Nephron (organoid): ENCODE measurements around the gene RNF111.
A peak's percentile ranks its signal among the peaks of the same experiment; 100 is the strongest.

Source experiments
- H3K27ac Mint-ChIP-seq, 3 experiments: 2 replicates each; pipeline ENCODE4 v1.8.0; 2020; ENCODE audit warnings: mixed read lengths in 3 of 3, mild to moderate bottlenecking in 2 of 3, moderate library complexity in 1 of 3
- H3K27me3 Mint-ChIP-seq: 2 replicates; pipeline ENCODE4 v1.8.0; 2021; ENCODE audit warnings: low read depth, mild to moderate bottlenecking, moderate library complexity, mixed read lengths
- H3K36me3 Mint-ChIP-seq: 2 replicates; pipeline ENCODE4 v1.8.0; 2020; ENCODE audit warnings: low read depth, mixed read lengths
- H3K4me1 Mint-ChIP-seq: 2 replicates; pipeline ENCODE4 v1.8.0; 2020; ENCODE audit warnings: mixed read lengths
- H3K4me3 Mint-ChIP-seq, 3 experiments: 2 replicates each; pipeline ENCODE4 v1.8.0; 2020; ENCODE audit warnings: mild to moderate bottlenecking in 3 of 3, mixed read lengths in 3 of 3, moderate library complexity in 2 of 3
- H3K9me3 Mint-ChIP-seq: 2 replicates; pipeline ENCODE4 v1.8.0; 2020; ENCODE audit warnings: mixed read lengths
- CTCF ChIP-seq, 3 experiments: fragments of 200-600 bp; sonication (generic); IDR thresholded peaks; one replicate each; pipeline ENCODE4 v1.5.0; 2021; ENCODE audit warnings: antibody characterized with exemption in 3 of 3; ENCODE audit not compliant: unreplicated experiment in 3 of 3

The RNF111 gene

GRCh38 chr15:59104912-59105732 lies 117.7 kb downstream of the RNF111 start, which contains the start of gene CCNB2:
Gene CCNB2, plus strand, starts transcription at chr15:59105146. Its CDS starts 123 bp downstream, at chr15:59105269.
- H3K9me3 Mint-ChIP-seq: no peaks in the 10 kb centered on the region
- peak within 1 kb of the TSS; percentile 90 to 94 (median 92) for H3K4me3 Mint-ChIP-seq
- peak within 1 kb of the TSS; percentile 97 to 99 (median 98) for H3K27ac Mint-ChIP-seq

GRCh38 chr15:59105854-59106253 lies 118.4 kb downstream of the RNF111 start:
- H3K27ac Mint-ChIP-seq: peak overlapping the region; percentile 97 to 99 (median 98)
- H3K4me3 Mint-ChIP-seq: peak overlapping the region; percentile 90 to 94 (median 92)
- H3K4me1 Mint-ChIP-seq: peaks cover 13% of the 10 kb centered on the region
- no peaks in the 10 kb centered on the region for H3K9me3 Mint-ChIP-seq
- no peaks in the 10 kb centered on the region for H3K27me3 Mint-ChIP-seq
- TF ChIP-seq CTCF (IDR thresholded peaks at IDR 0.05; ENCODE audit: unreplicated experiment in 3 of 3): no peak
- H3K36me3 Mint-ChIP-seq: peaks cover 26% of the 10 kb centered on the region

More at GRCh38 chr15:59104912-59105732, 117.7 kb downstream of the RNF111 start, which contains the start of gene CCNB2:
- Mint-ChIP-seq H3K27me3 (no peaks in the 10 kb centered on the region), H3K36me3 (peaks cover 26% of the 10 kb centered on the region), H3K4me1 (peaks cover 13% of the 10 kb centered on the region)
- TF ChIP-seq CTCF (IDR thresholded peaks at IDR 0.05; ENCODE audit: unreplicated experiment in 3 of 3): no peak

GRCh38 chr15:59111251-59111650 lies 123.8 kb downstream of the RNF111 start:
- H3K9me3 Mint-ChIP-seq: no peaks in the 10 kb centered on the region
- H3K36me3 Mint-ChIP-seq: peaks cover 67% of the 10 kb centered on the region
- no peak overlapping the region for H3K27ac Mint-ChIP-seq

GRCh38 chr15:59115047-59115446 lies 127.6 kb downstream of the RNF111 start:
- H3K36me3 Mint-ChIP-seq: peaks cover 77% of the 10 kb centered on the region
- H3K27me3 Mint-ChIP-seq: no peaks in the 10 kb centered on the region
- no peaks in the 10 kb centered on the region for H3K9me3 Mint-ChIP-seq
- no peak for TF ChIP-seq CTCF (IDR thresholded peaks at IDR 0.05; ENCODE audit: unreplicated experiment in 3 of 3)
- H3K27ac Mint-ChIP-seq: no peak overlapping the region
- H3K4me3 Mint-ChIP-seq: no peak overlapping the region
- no peaks in the 10 kb centered on the region for H3K4me1 Mint-ChIP-seq

More at GRCh38 chr15:59111251-59111650, 123.8 kb downstream of the RNF111 start:
- no peak for TF ChIP-seq CTCF (IDR thresholded peaks at IDR 0.05; ENCODE audit: unreplicated experiment in 3 of 3)
- Mint-ChIP-seq H3K27me3 (no peaks in the 10 kb centered on the region), H3K4me1 (no peaks in the 10 kb centered on the region), H3K4me3 (no peak overlapping the region)

- no peaks in the 10 kb centered on the region for H3K27me3 Mint-ChIP-seq
- no peak overlapping the region for H3K27ac Mint-ChIP-seq
- TF ChIP-seq CTCF (IDR thresholded peaks at IDR 0.05; ENCODE audit: unreplicated experiment in 3 of 3): no peak
- H3K36me3 Mint-ChIP-seq: peaks cover 74% of the 10 kb centered on the region
- H3K4me1 Mint-ChIP-seq: no peaks in the 10 kb centered on the region
- no peak overlapping the region for H3K4me3 Mint-ChIP-seq
- no peaks in the 10 kb centered on the region for H3K9me3 Mint-ChIP-seq
Measured at GRCh38 chr15:59116141-59116540, 128.7 kb downstream of the RNF111 start.
